Aorta (tissue), 5 donors: ENCODE data around the gene NAGS. TPM values are rescaled to one million over a fixed set of nuclear protein-coding genes. Genes with fewer than 3 reads are reported as not detected.
"Not testable (repeated sequence)": the region's sequence is repeated elsewhere in the genome, so short reads cannot be mapped to it uniquely, and the experiment has no call there.

Experiments used
- ATAC-seq: fragments of 200-7000 bp; cut with Tn5 transposase; one replicate; pipeline ENCODE4 v1.9.1; 2022; ENCODE audit warnings: moderate library complexity; ENCODE audit not compliant: low FRiP score
- DNase-seq, 2 donors: peaks; one replicate each; pipeline ENCODE4 v3.0.0-alpha.2; 2020
- H3K27ac ChIP-seq, 2 donors: one replicate each; pipeline ENCODE4 v1.5.1; 2013; ENCODE audit warnings: low read length in 2 of 2, mild to moderate bottlenecking in 2 of 2, moderate library complexity in 2 of 2, control low read depth in 1 of 2, inconsistent platforms in 1 of 2, low read depth in 1 of 2
- H3K27me3 ChIP-seq, 2 donors: one replicate each; pipeline ENCODE4 v1.6.1; 2013; ENCODE audit warnings: control low read depth in 1 of 2, low read length in 1 of 2, mild to moderate bottlenecking in 1 of 2, moderate library complexity in 1 of 2; ENCODE audit not compliant: insufficient read depth in 2 of 2, control insufficient read depth in 1 of 2
- H3K36me3 ChIP-seq, 2 donors: one replicate each; pipeline ENCODE4 v1.6.1; 2013; ENCODE audit warnings: control low read depth in 1 of 2, low read length in 1 of 2, mild to moderate bottlenecking in 1 of 2; ENCODE audit not compliant: insufficient read depth in 2 of 2, control insufficient read depth in 1 of 2
- H3K4me1 ChIP-seq, 2 donors: one replicate each; pipeline ENCODE4 v1.6.1; 2013; ENCODE audit warnings: low read length in 2 of 2, control low read depth in 1 of 2, mild to moderate bottlenecking in 1 of 2, moderate library complexity in 1 of 2; ENCODE audit not compliant: insufficient read depth in 2 of 2, control insufficient read depth in 1 of 2
- H3K4me3 ChIP-seq, 2 donors: one replicate each; pipeline ENCODE4 v1.5.1; 2013; ENCODE audit warnings: low read length in 2 of 2, control low read depth in 1 of 2, mild to moderate bottlenecking in 1 of 2
- H3K9me3 ChIP-seq: one replicate; pipeline ENCODE4 v1.6.1; 2013; ENCODE audit warnings: mild to moderate bottlenecking, low read length; ENCODE audit not compliant: control insufficient read depth
- WGBS, 2 donors: extraction: QIAGEN DNeasy Blood & Tissue Kit; methylation state at CpG; one replicate each; pipeline ENCODE4 v1.1.7; 2013; 5-methylcytosine and 5-hydroxymethylcytosine counted together
- intact Hi-C, 2 donors: fragments of 100-400 bp; cut with DNase I; formaldehyde crosslinking; loops; one replicate each; pipeline versions ENCODE4 v1.14.2 to v1.15.0; 2022
- polyA plus RNA-seq, 2 donors: library from polyadenylated mRNA; stranded (reverse); fragments of 200-250 nt; gene quantifications; one replicate each; pipeline ENCODE4 v1.2.3, GENCODE V29; 2013
- total RNA-seq, 2 donors: library from RNA; stranded (reverse); fragmentation: NEBNext Ultra II Directional; extraction: Animal tissue kit (Norgen Biotek cat#: 25700); gene quantifications; one replicate each; pipeline ENCODE4 v1.2.1, GENCODE V29; 2021
- donor health status: healthy with polysubstance abuse.
- donor health status: Bipolar disorder and iron deficiency.
- donor health status: DM: no; HTN: no; CAD: no.
- donor health status: DM: no; HTN: no; CAD: no.
- donor health status: DM: yes; HTN: yes; CAD: no.

NAGS gene
- total and polyA plus RNA-seq, 4 donors: 0.33 to 6.0 (median 1.1) TPM

- Histone ChIP-seq H3K27ac (no peak overlapping the region), H3K9me3 (no peaks in the 10 kb centered on the region), H3K4me1 (no peaks in the 10 kb centered on the region), H3K36me3 (no peaks in the 10 kb centered on the region), H3K27me3 (no peaks in the 10 kb centered on the region), H3K4me3 (no peak overlapping the region)
- no peak for DNase-seq
- intact Hi-C loops: loop anchor here in 1 of 2 donors (10.0 kb wide), 1 partner anchor 118 kb away; no protein-coding TSS in a partner anchor
- no peak for ATAC-seq
- WGBS, 2 donors: 94 to 97% methylated on average over 14 of the region's 14 CpGs
Observed at GRCh38 chr17:43992641-43993040, 11.8 kb upstream of the NAGS start.

GRCh38 chr17:43994272-43995149 is 9.9 kb upstream of the NAGS start:
- Histone ChIP-seq H3K4me3 (no peak overlapping the region), H3K27me3 (no peaks in the 10 kb centered on the region), H3K36me3 (no peaks in the 10 kb centered on the region), H3K27ac (no peak overlapping the region), H3K4me1 (no peaks in the 10 kb centered on the region), H3K9me3 (no peaks in the 10 kb centered on the region)
- peak; percentile 75 for ATAC-seq
- intact Hi-C loops: loop anchor here (2.0 to 10.0 kb wide), 2 partner anchors 50 to 120 kb away; no protein-coding TSS in a partner anchor
- WGBS, 2 donors: 4 to 5% methylated on average over 51 to 52 of the region's 52 CpGs
- peak; percentile 70 to 88 for DNase-seq

- Histone ChIP-seq H3K27me3 (no peaks in the 10 kb centered on the region), H3K4me3 (no peak overlapping the region), H3K27ac (no peak overlapping the region), H3K36me3 (no peaks in the 10 kb centered on the region), H3K9me3 (no peaks in the 10 kb centered on the region), H3K4me1 (no peaks in the 10 kb centered on the region)
- ATAC-seq: no peak
- intact Hi-C loops: loop anchor here (2.0 to 10.0 kb wide), 2 partner anchors 50 to 120 kb away; no protein-coding TSS in a partner anchor
- no peak for DNase-seq
- 20 to 28% methylated on average over 12 of the region's 12 CpGs for WGBS, 2 donors
Observed at GRCh38 chr17:43995150-43995471, 9.3 kb upstream of the NAGS start.

DNA sequence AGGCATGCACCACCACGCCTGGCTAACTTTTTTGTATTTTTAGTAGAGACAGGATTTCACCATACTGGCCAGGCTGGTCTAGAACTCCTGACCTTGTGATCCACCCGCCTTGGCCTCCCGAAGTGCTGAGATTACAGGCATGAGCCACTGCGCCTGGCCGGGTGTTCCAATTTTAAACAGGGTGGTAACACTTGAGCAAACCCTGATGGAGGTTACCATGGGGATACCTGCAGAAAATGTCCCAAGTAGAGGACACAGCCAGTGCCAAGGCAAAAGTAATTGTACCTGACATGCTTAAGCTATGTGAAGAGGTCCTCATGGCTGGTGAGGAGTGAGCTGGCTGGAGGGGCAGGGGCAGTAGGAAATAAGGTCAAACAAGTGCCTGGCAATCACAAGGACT is 7.2 kb upstream of the NAGS start:
- H3K4me1 ChIP-seq, H3K27me3 ChIP-seq, H3K27ac ChIP-seq, DNase-seq, H3K36me3 ChIP-seq, H3K4me3 ChIP-seq, H3K9me3 ChIP-seq, ATAC-seq: not testable (repeated sequence)
- 88% methylated on average over 5 of the region's 5 CpGs for WGBS, 2 donors
- intact Hi-C loops: loop anchor here in 1 of 2 donors (10.0 kb wide), 1 partner anchor 122 kb away; no protein-coding TSS in a partner anchor

GRCh38 chr17:43998552-43998951 is 5.9 kb upstream of the NAGS start:
- H3K4me3 ChIP-seq: no peak overlapping the region
- H3K9me3 ChIP-seq: no peaks in the 10 kb centered on the region
- ATAC-seq (no peak), DNase-seq (no peak)
- no peaks in the 10 kb centered on the region for H3K36me3 ChIP-seq
- H3K27me3 ChIP-seq: peaks cover 0 to 2% of the 10 kb centered on the region in 2 donors
- 73 to 74% methylated on average over 3 of the region's 3 CpGs for WGBS, 2 donors
- no peaks in the 10 kb centered on the region for H3K4me1 ChIP-seq
- intact Hi-C loops: loop anchor here in 1 of 2 donors (10.0 kb wide), 1 partner anchor 124 kb away; no protein-coding TSS in a partner anchor
- H3K27ac ChIP-seq: no peak overlapping the region

DNA sequence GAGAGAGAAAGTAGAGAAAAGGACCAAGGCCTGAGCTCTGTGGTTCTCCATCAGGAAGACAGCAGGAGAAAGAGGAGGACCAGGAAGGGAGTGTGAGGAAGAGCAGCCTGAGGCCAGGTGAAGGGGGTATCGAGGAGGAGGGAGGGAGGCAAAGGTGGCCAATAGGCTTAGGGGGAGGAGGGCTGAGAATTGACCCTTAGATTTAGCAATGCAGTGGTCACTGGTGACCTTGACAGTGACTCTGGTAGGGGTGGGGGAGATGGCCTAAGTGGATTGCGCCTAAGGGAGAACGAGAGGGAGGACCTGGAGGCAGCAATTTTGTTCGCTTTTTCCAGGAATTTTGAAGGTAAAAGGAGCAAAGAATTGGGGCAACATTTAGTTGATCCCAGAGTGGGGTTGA is 5.4 kb upstream of the NAGS start:
- 79 to 90% methylated on average over 4 of the region's 4 CpGs for WGBS, 2 donors
- no peak for ATAC-seq
- Histone ChIP-seq H3K36me3 (no peaks in the 10 kb centered on the region), H3K27ac (no peak overlapping the region), H3K9me3 (no peaks in the 10 kb centered on the region), H3K27me3 (peaks cover 0 to 2% of the 10 kb centered on the region in 2 donors), H3K4me1 (no peaks in the 10 kb centered on the region), H3K4me3 (no peak overlapping the region)
- no peak for DNase-seq
- intact Hi-C loops: loop anchor here in 1 of 2 donors (10.0 kb wide), 1 partner anchor 124 kb away; no protein-coding TSS in a partner anchor

- intact Hi-C loops: no loop called here
- WGBS, 2 donors: 79 to 84% methylated on average over 12 of the region's 12 CpGs
- Histone ChIP-seq H3K9me3 (no peaks in the 10 kb centered on the region), H3K27me3 (peaks cover 0 to 2% of the 10 kb centered on the region in 2 donors), H3K4me1 (no peaks in the 10 kb centered on the region), H3K27ac (no peak overlapping the region), H3K36me3 (no peaks in the 10 kb centered on the region), H3K4me3 (no peak overlapping the region)
- no peak for DNase-seq
- ATAC-seq: no peak
Observed at GRCh38 chr17:44000141-44000860, 4.1 kb upstream of the NAGS start.

GRCh38 chr17:44000871-44001460 is 3.5 kb upstream of the NAGS start:
- DNase-seq: no peak
- H3K36me3 ChIP-seq: no peaks in the 10 kb centered on the region
- intact Hi-C loops: no loop called here
- no peak overlapping the region for H3K27ac ChIP-seq
- H3K4me1 ChIP-seq: no peaks in the 10 kb centered on the region
- H3K27me3 ChIP-seq: peaks cover 0 to 2% of the 10 kb centered on the region in 2 donors
- no peaks in the 10 kb centered on the region for H3K9me3 ChIP-seq
- no peak for ATAC-seq
- 77 to 78% methylated on average over 6 of the region's 6 CpGs for WGBS, 2 donors
- no peak overlapping the region for H3K4me3 ChIP-seq
